A549 (cell line): ENCODE data around the gene KDR. TPM values are rescaled to one million over a fixed set of nuclear protein-coding genes. Genes with fewer than 3 reads are reported as not detected.

ENCODE experiments used
- ATAC-seq, 2 experiments: fragments of 200-7000 bp in 1 of 2; fragments of >200 bp in 1 of 2; cut with Nextera tagmentation in 1 of 2; cut with Tn5 transposase in 1 of 2; 3 replicates each; pipeline versions ENCODE4 v1.8.0 to v1.9.1; 2018 to 2020; ENCODE audit warnings: mild to moderate bottlenecking in 1 of 2, moderate library complexity in 1 of 2
- CTCF ChIA-PET: fragments of 300-600 bp; sonication (Branson Sonifier 250); formaldehyde crosslinking; extraction: SDS; loops from one replicate; lab custom pipeline; 2021; ENCODE audit warnings: antibody characterized with exemption, inconsistent platforms; lab: Yijun Ruan, JAX
- POLR2A ChIA-PET: fragments of 350-600 bp; formaldehyde crosslinking; extraction: SDS; loops from one replicate; lab custom pipeline; 2021; ENCODE audit warnings: antibody characterized with exemption, inconsistent platforms; lab: Yijun Ruan, JAX
- DNase-seq, 2 experiments: peaks; one replicate each; pipeline versions ENCODE4 v3.0.0 to v3.0.0-alpha.2; 2011 to 2016; ENCODE audit warnings: low read depth in 1 of 2, low spot score in 1 of 2
- FAIRE-seq: peaks from 2 replicates; lab custom pipeline; 2011; peaks lifted over from hg19 to GRCh38; lab: Jason Lieb, UNC
- H3K27ac ChIP-seq, 2 experiments: fragments of >200 bp; sonication (Bioruptor Twin); formaldehyde crosslinking; 3 replicates each; pipeline ENCODE4 v1.5.1; 2016 to 2017
- H3K4me1 ChIP-seq: fragments of >200 bp; sonication (Bioruptor Twin); formaldehyde crosslinking; 3 replicates; pipeline ENCODE4 v1.6.1; 2016
- H3K4me2 ChIP-seq: fragments of >200 bp; sonication (Bioruptor Twin); formaldehyde crosslinking; 3 replicates; pipeline ENCODE4 v1.6.1; 2016
- H3K4me3 ChIP-seq: fragments of >200 bp; sonication (Bioruptor Twin); formaldehyde crosslinking; 3 replicates; pipeline ENCODE4 v1.5.1; 2016
- H3K9me3 ChIP-seq: fragments of >200 bp; sonication (Bioruptor Twin); formaldehyde crosslinking; 3 replicates; pipeline ENCODE4 v1.6.1; 2016
- BHLHE40 ChIP-seq: IDR thresholded peaks from 2 replicates; pipeline ENCODE4 v1.6.1; 2012; ENCODE audit warnings: low read depth, low read length, inconsistent platforms
- CEBPB ChIP-seq, 2 experiments: fragments of >200 bp in 1 of 2; sonication (Bioruptor Twin) in 1 of 2; formaldehyde crosslinking in 1 of 2; IDR thresholded peaks; 2 replicates each; pipeline ENCODE4 v1.6.1; 2012 to 2016
- EHF ChIP-seq: fragments of 250-450 bp; sonication (Bioruptor Pico); IDR thresholded peaks from 2 replicates; pipeline ENCODE4 v1.5.0; 2020; ENCODE audit warnings: mild to moderate bottlenecking
- EP300 ChIP-seq, 2 experiments: fragments of >200 bp; sonication (Bioruptor Twin); formaldehyde crosslinking; IDR thresholded peaks; 2 replicates in 1 of 2; 3 replicates in 1 of 2; pipeline ENCODE4 v1.6.1; 2016 to 2017
- FOSL2 ChIP-seq, 2 experiments: fragments of 450-650 bp in 1 of 2; fragments of >200 bp in 1 of 2; sonication (Bioruptor Twin) in 1 of 2; formaldehyde crosslinking; IDR thresholded peaks; 2 replicates each; pipeline versions ENCODE4 v1.5.0 to v1.6.1; 2016 to 2020; ENCODE audit warnings: mild to moderate bottlenecking in 1 of 2, moderate library complexity in 1 of 2
- HEYL ChIP-seq: fragments of 250-450 bp; sonication (Bioruptor Pico); IDR thresholded peaks from 2 replicates; pipeline ENCODE4 v1.8.0; 2021; ENCODE audit warnings: mild to moderate bottlenecking, moderate library complexity
- HOXA7 ChIP-seq: fragments of 250-450 bp; sonication (Bioruptor Pico); IDR thresholded peaks from 2 replicates; pipeline ENCODE4 v1.5.0; 2020; ENCODE audit warnings: mild to moderate bottlenecking, moderate library complexity
- JUNB ChIP-seq: fragments of >200 bp; sonication (Bioruptor Twin); formaldehyde crosslinking; IDR thresholded peaks from 2 replicates; pipeline ENCODE4 v1.6.1; 2016
- KDM1A ChIP-seq: fragments of 200-600 bp; sonication (generic); IDR thresholded peaks from 2 replicates; pipeline ENCODE4 v1.6.1; 2016; ENCODE audit warnings: low read depth, mild to moderate bottlenecking
- KDM5A ChIP-seq: fragments of 200-600 bp; sonication (generic); IDR thresholded peaks from 2 replicates; pipeline ENCODE4 v1.6.1; 2016; ENCODE audit warnings: antibody characterized with exemption, mild to moderate bottlenecking
- MAFK ChIP-seq: fragments of 450-650 bp; IDR thresholded peaks from 2 replicates; pipeline ENCODE4 v1.6.1; 2014; ENCODE audit not compliant: partially characterized antibody
- MYC ChIP-seq: IDR thresholded peaks from 2 replicates; pipeline ENCODE4 v1.6.1; 2012; ENCODE audit warnings: mild to moderate bottlenecking, inconsistent platforms, low read length, improper control_type of control experiment, borderline replicate concordance
- NFE2L2 ChIP-seq: fragments of 150-350 bp; conservative IDR thresholded peaks from 2 replicates; pipeline ENCODE4 v1.6.1; 2014; ENCODE audit warnings: low read length
- NPAS2 ChIP-seq: fragments of 250-450 bp; sonication (Bioruptor Pico); IDR thresholded peaks from 2 replicates; pipeline ENCODE4 v1.8.0; 2022; ENCODE audit warnings: mild to moderate bottlenecking, moderate library complexity, borderline replicate concordance
- NR3C1 ChIP-seq: fragments of >200 bp; sonication (Bioruptor Twin); formaldehyde crosslinking; IDR thresholded peaks from 3 replicates; pipeline ENCODE4 v1.6.1; 2017
- PHF8 ChIP-seq: fragments of 200-600 bp; sonication (generic); IDR thresholded peaks from 2 replicates; pipeline ENCODE4 v1.6.1; 2016; ENCODE audit warnings: low read depth, mild to moderate bottlenecking, antibody characterized with exemption, moderate library complexity, borderline replicate concordance
- POLR2AphosphoS2 ChIP-seq: conservative IDR thresholded peaks from 2 replicates; pipeline ENCODE4 v1.6.1; 2012; ENCODE audit warnings: low read length, improper control_type of control experiment, inconsistent platforms
- TP53 ChIP-seq: fragments of 250-450 bp; sonication (Bioruptor Pico); IDR thresholded peaks from 2 replicates; pipeline ENCODE4 v1.5.0; 2021; ENCODE audit warnings: mild to moderate bottlenecking, moderate library complexity
- ZC3H11A ChIP-seq: fragments of 450-650 bp; IDR thresholded peaks from 2 replicates; pipeline ENCODE4 v1.6.1; 2014; ENCODE audit warnings: antibody characterized with exemption, mild to moderate bottlenecking
- ZNF302 ChIP-seq: fragments of 250-450 bp; sonication (Bioruptor Pico); IDR thresholded peaks from 2 replicates; pipeline ENCODE4 v1.9.0; 2021; ENCODE audit warnings: inconsistent platforms, mild to moderate bottlenecking, moderate library complexity
- WGBS: methylation state at CpG from one replicate; pipeline ENCODE4 v1.1.6; 2017; ENCODE audit errors: missing lambda C conversion rate; 5-methylcytosine and 5-hydroxymethylcytosine counted together
- polyA plus RNA-seq, 4 experiments: library from polyadenylated mRNA; depleted of rRNA in 3 of 4; stranded (reverse); fragments of >200 nt; fragmentation: RNase III in 1 of 4; extraction: RNeasy Plus Mini Kit Qiagen cat#74134 plus additional on column Dnase treatment in 1 of 4; gene quantifications; 2 replicates in 3 of 4; 3 replicates in 1 of 4; pipeline ENCODE4 v1.2.3, GENCODE V29; 2011 to 2017
- TF ChIP-seq, protein P1 (sequence below): fragments of >200 bp; sonication (Bioruptor Twin); formaldehyde crosslinking; IDR thresholded peaks from 3 replicates; pipeline ENCODE4 v1.6.1; 2016

Gene KDR
- polyA plus RNA-seq, 2 of the 4 experiments (the other 2 are of a cell fraction), result not detected

DNA sequence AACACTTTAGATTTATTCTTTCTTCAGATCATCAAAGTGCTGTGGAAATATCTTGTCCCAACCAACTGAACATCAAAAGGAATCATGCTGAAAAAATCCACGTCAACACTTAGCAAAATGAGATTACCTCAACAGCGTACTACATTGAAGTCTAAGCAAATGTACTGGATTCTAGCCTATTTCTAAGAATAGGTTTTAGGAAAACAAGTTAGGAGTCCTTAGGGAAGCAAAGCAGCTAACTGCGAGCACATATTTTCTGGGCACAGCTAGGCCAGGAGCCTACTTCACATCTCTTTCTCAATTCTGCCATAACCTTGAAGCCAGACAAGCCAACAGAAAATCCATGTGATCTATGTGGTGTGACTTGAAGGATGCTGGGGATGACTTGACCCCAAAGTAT lies 22.2 kb downstream of the KDR start:
- ChIA-PET CTCF (no interaction called here), POLR2A (no interaction called here)
- FAIRE-seq (no peak), ATAC-seq (no peak), DNase-seq (no peak)
- Histone ChIP-seq H3K27ac (no peak overlapping the region), H3K4me3 (no peak overlapping the region), H3K9me3 (no peaks in the 10 kb centered on the region), H3K4me1 (no peaks in the 10 kb centered on the region), H3K4me2 (no peak overlapping the region)
- TF ChIP-seq EP300 (IDR thresholded peaks at IDR 0.05) (no peak), MYC (no peak), JUNB (no peak), FOSL2 (IDR thresholded peaks at IDR 0.05) (no peak), FOSL2 (CRISPR knock-in tag; IDR thresholded peaks at IDR 0.05) (no peak)
- 50% methylated on average over 3 of the region's 3 CpGs for WGBS

DNA sequence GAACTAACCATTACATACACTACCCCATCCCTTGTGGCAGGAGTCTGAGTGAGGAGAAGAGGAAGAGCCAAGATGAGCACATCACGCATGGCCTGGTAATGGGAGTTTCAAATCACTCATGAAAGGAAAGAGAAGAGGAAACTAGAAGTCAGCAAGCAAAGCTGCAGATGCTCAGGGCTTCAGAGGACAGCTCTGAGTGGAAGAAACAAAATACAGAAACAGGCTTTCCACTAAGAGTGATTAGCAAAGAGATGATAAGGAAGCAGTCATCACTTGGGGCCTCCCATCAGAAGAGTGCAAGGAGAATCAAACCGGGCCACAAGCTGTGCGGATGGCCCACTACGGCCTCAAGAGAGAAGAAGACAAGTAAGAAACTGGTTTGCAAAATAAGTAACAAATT lies 25.6 kb downstream of the KDR start:
- TF ChIP-seq PHF8 (no peak), ZNF302 (CRISPR knock-in tag) (no peak), EHF (CRISPR knock-in tag) (no peak)
- DNase-seq (no peak), ATAC-seq (no peak), FAIRE-seq (no peak)
- ChIA-PET CTCF (no interaction called here), POLR2A (no interaction called here)
- H3K9me3 ChIP-seq, result no peaks in the 10 kb centered on the region
- no peak overlapping the region for H3K4me2 ChIP-seq
- H3K4me3 ChIP-seq, result no peak overlapping the region
- H3K27ac ChIP-seq, result no peak overlapping the region
- H3K4me1 ChIP-seq, result no peaks in the 10 kb centered on the region
- WGBS, result 45% methylated on average over 4 of the region's 4 CpGs

DNA sequence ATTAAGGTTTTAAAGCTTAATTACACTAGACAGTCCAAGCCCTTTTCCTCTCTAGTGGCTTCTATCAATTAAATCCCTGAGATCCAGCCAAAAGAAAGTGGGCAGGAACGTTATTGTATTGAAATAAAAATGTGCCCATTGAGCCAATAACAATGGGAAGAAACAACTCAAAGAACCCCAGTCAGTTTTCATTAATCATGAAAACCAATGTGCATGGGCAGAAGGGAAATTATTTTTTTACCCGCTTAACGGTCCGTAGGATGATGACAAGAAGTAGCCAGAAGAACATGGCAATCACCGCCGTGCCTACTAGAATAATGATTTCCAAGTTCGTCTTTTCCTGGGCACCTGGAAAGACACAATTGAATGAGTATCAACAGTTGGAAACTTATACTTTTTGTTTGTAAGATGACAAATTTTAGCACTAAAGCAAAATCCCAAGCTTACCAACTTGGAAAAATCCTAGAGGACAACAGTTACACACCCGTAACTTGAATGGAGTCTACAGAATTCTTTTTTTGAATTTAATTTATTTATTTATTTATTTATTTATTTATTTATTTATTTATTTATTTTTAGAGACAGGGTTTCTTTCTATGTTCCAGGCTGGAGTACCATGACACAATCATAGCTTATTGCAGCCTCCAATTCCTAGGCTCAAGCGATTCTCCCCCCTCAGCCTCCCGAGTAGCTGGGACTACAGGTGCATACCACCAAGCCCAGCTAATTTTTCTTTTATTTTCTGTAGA lies 26.8 kb downstream of the KDR start:
- CTCF ChIA-PET, result no interaction called here
- FAIRE-seq (no peak), ATAC-seq (no peak)

DNA sequence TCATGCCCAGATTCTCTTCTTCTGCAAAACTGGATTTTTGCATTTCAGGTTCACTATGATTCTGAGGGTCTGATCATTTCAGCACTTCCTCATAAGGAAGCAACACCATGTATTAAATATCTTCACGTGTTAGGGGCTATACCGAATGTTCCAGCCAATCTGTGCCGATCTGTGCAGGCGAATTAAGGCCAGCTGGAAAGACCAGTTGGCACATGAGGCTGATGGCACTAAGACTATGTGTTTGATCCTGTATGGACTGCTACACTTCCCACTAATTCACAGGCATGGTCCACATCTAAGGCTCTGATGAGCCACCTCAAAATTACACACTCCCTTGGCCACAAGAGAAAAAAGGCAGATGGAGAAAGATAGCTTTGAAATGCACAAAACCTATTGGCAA lies 28.8 kb downstream of the KDR start:
- no peak overlapping the region for H3K4me3 ChIP-seq
- no peaks in the 10 kb centered on the region for H3K9me3 ChIP-seq
- no peak for FAIRE-seq
- no peak overlapping the region for H3K4me2 ChIP-seq
- POLR2A ChIA-PET, result no interaction called here
- TF ChIP-seq POLR2AphosphoS2 (no peak), KDM5A (no peak), HOXA7 (no peak), MAFK (no peak), CEBPB (IDR thresholded peaks at IDR 0.05) (no peak), NR3C1 (no peak)
- TF ChIP-seq, all 56 proteins: peak for 0
- ATAC-seq (no peak), DNase-seq (no peak)
- CTCF ChIA-PET, result interaction anchor here (1.4 kb wide), 1 partner anchor 124 kb away, joined by 3 read pairs; no protein-coding TSS in a partner anchor
- Histone ChIP-seq H3K4me1 (no peaks in the 10 kb centered on the region), H3K27ac (no peak overlapping the region)
- 5% methylated on average over 3 of the region's 4 CpGs for WGBS

More for the DNA sequence above, 26.8 kb downstream of the KDR start:
- no peak overlapping the region for H3K4me3 ChIP-seq
- no peak overlapping the region for H3K4me2 ChIP-seq
- H3K9me3 ChIP-seq, result no peaks in the 10 kb centered on the region
- no peak for DNase-seq
- WGBS, result 52% methylated on average over 10 of the region's 10 CpGs
- H3K4me1 ChIP-seq, result no peaks in the 10 kb centered on the region
- TF ChIP-seq NFE2L2 (no peak), ZC3H11A (peak; percentile 14; the same call in 1 of the 2 replicates)
- TF ChIP-seq, all 56 proteins: peak for 1
- no peak overlapping the region for H3K27ac ChIP-seq
- POLR2A ChIA-PET, result no interaction called here

DNA sequence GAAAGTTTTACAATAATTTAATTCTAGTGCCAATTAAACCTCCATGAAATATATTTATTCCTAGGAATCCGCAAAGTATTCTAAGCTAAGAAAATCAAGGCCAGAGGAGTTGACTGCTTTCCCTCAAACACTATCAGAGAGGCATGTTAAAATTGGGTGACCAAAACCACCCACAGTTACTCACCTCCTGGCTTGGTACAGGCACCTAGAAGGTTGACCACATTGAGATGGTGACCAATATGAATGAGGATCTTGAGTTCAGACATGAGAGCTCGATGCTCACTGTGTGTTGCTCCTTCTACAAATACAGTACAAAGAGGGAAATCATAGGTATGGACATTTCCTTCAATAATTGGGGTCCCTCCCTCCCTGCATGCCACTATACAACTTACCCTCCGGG lies 29.4 kb downstream of the KDR start:
- H3K9me3 ChIP-seq, result no peaks in the 10 kb centered on the region
- H3K4me3 ChIP-seq, result no peak overlapping the region
- no peaks in the 10 kb centered on the region for H3K4me1 ChIP-seq
- DNase-seq (no peak), ATAC-seq (no peak), FAIRE-seq (no peak)
- TF ChIP-seq HEYL (CRISPR knock-in tag) (no peak), BHLHE40 (no peak), TP53 (CRISPR knock-in tag) (no peak), PHF8 (no peak), NPAS2 (CRISPR knock-in tag) (no peak), KDM1A (no peak), CEBPB (IDR thresholded peaks at IDR 0.05) (no peak), MAFK (no peak)
- TF ChIP-seq, protein P1, sequence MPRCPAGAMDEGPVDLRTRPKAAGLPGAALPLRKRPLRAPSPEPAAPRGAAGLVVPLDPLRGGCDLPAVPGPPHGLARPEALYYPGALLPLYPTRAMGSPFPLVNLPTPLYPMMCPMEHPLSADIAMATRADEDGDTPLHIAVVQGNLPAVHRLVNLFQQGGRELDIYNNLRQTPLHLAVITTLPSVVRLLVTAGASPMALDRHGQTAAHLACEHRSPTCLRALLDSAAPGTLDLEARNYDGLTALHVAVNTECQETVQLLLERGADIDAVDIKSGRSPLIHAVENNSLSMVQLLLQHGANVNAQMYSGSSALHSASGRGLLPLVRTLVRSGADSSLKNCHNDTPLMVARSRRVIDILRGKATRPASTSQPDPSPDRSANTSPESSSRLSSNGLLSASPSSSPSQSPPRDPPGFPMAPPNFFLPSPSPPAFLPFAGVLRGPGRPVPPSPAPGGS, result no peak
- WGBS, result 27% methylated on average over 3 of the region's 3 CpGs
- POLR2A ChIA-PET, result no interaction called here
- H3K4me2 ChIP-seq, result no peak overlapping the region
- CTCF ChIA-PET, result no interaction called here
- no peak overlapping the region for H3K27ac ChIP-seq
